GM19463 (cell line): ENCODE measurements around the gene LTA4H.
"Not testable (repeated sequence)": the region's sequence is repeated elsewhere in the genome, so short reads cannot be mapped to it uniquely, and the experiment has no call there.

ENCODE experiments used
- ATAC-seq: cut with Tn5 transposase; IDR thresholded peaks from one replicate; pipeline ENCODE4 v1.9.1; 2021; ENCODE audit warnings: mild to moderate bottlenecking, moderate library complexity; ENCODE audit not compliant: unreplicated experiment

Gene LTA4H

GRCh38 chr12:95993907-95994306 lies 41.5 kb downstream of the LTA4H start:
- no peak for ATAC-seq

- no peak for ATAC-seq
Observed at GRCh38 chr12:95990136-95990535, 45.3 kb downstream of the LTA4H start.

- ATAC-seq: no peak
Observed at GRCh38 chr12:95989504-95990123, 45.8 kb downstream of the LTA4H start.

- no peak for ATAC-seq
Observed at GRCh38 chr12:95988506-95989275, 46.7 kb downstream of the LTA4H start.

DNA sequence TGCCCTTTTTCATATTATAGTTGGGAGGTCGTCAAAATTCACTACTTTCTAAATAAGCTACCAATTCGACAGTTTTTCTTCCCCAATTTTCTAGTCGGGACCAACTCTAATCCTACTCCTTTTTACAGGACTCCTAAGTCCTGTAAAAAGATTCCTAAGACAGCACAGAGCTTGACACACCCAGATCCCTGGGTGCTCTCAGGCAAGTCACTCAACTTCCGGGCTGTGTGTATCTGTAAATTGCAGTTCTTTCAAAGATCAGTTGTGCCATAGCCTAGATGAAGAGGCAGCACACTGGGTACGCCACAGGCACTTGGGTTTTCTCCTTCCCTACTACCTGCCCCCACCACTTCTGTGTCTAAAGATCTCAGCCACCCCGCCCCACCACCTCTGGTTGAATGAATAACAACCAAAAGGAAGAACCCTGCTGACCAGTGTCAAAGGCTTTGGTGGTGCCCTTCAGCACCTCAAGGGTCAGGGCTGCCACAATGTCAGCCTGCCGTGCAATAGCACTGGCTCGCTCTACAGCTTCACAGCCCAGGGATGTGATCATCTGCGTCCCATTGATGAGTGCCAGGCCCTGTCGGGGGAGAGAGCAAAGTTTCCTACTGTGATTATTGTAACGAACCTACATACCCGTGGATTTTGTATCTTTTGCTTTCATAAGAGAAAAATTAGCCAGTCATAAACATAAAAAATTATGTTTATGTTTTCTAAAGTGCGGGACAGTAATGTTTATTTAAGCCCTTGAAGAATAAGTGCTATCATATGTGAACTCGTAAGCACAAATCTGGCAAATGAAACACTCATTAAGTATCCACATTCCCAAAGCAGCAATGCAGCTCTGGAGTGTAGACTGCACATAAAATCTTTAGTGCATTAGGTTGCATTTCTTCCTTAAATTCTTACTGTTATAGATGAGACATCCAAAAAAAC lies 48.5 kb downstream of the LTA4H start:
- no peak for ATAC-seq

DNA sequence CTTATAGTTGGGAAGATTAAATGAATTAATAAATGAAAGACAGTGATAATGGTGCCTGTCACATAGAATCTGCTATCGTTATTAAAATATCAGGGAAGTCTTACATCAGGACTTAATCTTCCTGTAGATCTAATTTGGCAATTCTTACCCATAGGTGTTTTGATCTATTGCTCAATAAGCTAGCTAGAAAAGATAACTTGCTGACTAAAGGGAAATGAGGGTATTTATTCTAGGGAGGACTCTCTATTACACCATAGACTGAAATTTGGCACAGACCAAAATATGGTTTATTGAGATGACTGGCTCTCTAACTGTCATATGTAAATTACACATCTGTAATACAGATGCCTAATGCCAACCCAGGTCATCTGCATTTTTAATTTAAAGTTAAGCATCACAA lies 50.7 kb downstream of the LTA4H start:
- ATAC-seq: no peak

- no peak for ATAC-seq
Observed at GRCh38 chr12:95982602-95983001, 52.8 kb downstream of the LTA4H start.

- ATAC-seq: no peak
Observed at GRCh38 chr12:95980437-95980836, 55.0 kb downstream of the LTA4H start.

DNA sequence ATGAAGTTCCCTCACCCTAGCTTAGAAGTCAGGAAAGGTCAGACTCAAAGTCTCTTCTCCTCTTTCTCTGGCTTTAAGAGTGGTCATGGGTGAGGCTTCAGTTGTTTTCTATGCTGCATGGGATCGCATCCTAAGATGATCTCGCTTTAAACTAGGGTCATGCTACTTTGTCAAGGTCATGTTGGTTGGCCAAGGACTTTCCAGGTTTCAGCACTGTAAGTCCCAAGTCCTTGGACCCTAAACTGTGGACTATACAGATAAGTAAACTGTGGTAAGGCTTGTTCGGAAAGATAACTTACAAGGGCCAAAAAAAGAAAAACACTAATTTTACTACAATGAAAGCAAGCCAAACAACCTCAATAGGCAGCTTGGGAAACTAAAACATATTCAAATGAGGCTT lies 56.6 kb downstream of the LTA4H start:
- ATAC-seq: no peak

DNA sequence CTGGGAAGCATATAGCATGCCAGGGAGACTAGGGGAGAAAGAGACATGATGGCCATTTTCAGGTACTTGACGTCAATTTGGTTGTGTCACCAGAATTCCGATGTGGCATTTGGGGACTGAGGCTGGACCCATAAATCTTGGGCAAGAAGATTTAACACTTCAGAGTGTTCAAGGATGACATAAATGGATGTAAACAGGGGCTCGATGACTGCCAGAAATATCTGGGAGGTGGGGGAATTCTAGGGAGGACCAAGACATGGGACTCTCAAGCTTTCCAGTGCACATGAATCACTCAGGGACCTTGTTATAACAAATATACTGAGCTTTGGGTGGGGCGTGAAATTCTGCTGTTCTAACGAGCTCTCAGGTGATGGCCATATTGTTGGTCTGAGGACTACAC lies 57.0 kb downstream of the LTA4H start:
- ATAC-seq: no peak

GRCh38 chr12:95977764-95978305 lies 57.6 kb downstream of the LTA4H start:
- ATAC-seq: no peak

- ATAC-seq: no peak
Observed at GRCh38 chr12:95976416-95976832, 59.0 kb downstream of the LTA4H start.

DNA sequence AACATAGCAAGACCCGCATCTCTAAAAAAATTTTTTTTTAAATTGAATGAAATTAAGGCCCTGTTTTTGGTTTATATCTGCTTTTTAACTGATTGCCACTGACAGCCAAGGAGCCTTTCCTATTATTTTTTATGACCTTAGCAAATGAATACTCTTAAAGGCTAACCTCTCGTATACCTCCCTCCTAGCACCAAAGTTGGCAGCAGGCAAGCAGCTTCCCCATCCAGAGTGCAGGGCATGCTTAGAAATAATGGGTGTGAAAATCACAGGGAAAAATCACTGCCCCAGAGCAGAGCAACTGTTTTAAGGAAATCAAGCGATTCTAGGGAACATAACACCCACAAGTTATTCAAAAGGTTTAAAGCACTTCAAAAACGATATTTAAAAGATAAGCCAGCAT lies 59.9 kb downstream of the LTA4H start:
- no peak for ATAC-seq

DNA sequence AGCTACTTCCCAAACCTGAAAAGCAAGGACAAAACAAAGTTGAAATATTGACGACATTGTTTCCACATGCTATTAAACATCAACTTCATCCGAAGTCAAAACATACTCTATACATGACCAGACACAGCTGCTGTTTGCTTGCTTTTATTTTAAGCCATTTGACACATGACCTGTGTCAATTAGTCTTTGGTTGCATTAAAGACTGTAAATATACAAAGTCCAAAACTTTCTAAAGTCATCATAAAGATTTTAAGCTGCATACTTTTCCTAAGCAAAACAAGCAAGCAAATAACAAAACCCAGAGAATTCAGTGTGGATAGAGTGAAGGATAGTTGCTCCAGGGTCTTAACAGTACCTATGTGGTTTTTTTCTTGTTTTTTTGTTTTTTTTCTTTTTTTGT lies 61.0 kb downstream of the LTA4H start:
- ATAC-seq: no peak

- ATAC-seq: no peak
Observed at GRCh38 chr12:95972832-95973456, 62.4 kb downstream of the LTA4H start.

GRCh38 chr12:95970905-95971304 lies 64.5 kb downstream of the LTA4H start:
- no peak for ATAC-seq

- not testable (repeated sequence) for ATAC-seq
Observed at GRCh38 chr12:95969116-95969515, 66.3 kb downstream of the LTA4H start.

GRCh38 chr12:95967301-95967700 lies 68.1 kb downstream of the LTA4H start:
- ATAC-seq: no peak

GRCh38 chr12:95966287-95966870 lies 69.0 kb downstream of the LTA4H start:
- ATAC-seq: no peak

GRCh38 chr12:95963096-95963495 lies 72.3 kb downstream of the LTA4H start:
- no peak for ATAC-seq
